ENCODE measurements around the gene ARMC6. TPM values are rescaled to one million over a fixed set of nuclear protein-coding genes. Genes with fewer than 3 reads are reported as not detected.

Gene ARMC6
- total and polyA plus RNA-seq, 2 of the 13 experiments (the other 11 are each of a cell fraction or from before 2014, with no cell fraction given), result 16.2 to 36.8 TPM

DNA sequence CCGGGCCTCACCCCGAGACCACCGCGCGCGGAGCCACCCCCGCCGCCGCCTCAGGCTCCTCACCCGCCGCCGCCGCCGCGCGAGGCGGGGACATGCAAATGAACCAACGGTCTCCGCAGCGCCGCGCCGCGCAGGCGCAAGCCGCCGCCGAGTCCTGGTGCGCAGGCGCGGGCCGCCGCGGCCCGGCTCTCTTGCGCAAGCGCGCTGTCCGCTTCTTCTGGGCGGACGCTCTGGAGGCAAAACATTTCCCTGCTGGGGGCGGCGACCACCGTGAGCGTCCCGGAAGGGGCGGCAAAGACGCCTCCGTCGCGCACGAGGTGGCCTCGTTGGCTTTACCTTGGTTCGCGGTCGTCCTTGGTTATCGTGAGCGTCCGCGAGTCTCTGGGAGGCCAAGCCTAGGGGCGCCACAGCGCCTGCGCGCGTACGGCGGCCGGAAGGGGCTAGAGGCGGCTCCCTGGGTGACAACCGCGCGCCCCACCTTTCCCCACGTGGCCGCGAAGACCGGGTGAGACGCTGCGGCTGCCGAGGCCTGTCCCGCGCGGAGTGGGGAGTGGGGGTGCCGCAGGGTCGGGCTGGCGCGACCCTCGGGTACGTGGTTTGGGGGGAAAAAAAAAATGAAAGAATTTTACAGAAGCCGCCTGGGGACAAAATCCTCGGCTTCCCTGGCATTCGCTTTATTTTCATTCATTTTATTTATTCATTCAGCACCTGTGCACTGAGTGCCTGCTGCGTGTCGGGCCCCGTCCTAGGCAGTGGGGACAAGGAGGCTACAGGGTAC, at the start of gene ARMC6, which contains the start of gene SUGP2 (continued):
- TF ChIP-seq, protein P1, sequence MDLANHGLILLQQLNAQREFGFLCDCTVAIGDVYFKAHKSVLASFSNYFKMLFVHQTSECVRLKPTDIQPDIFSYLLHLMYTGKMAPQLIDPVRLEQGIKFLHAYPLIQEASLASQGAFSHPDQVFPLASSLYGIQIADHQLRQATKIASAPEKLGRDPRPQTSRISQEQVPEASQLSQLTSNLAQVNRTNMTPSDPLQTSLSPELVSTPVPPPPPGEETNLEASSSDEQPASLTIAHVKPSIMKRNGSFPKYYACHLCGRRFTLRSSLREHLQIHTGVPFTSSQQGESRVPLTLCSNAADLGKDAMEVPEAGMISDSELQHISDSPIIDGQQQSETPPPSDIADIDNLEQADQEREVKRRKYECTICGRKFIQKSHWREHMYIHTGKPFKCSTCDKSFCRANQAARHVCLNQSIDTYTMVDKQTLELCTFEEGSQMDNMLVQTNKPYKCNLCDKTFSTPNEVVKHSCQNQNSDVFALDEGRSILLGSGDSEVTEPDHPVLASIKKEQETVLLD (CRISPR knock-in tag; IDR thresholded peaks at IDR 0.05; ENCODE audit: low read depth), result peak; percentile 80
- TF ChIP-seq RXRA (CRISPR knock-in tag; IDR thresholded peaks at IDR 0.05), result peak; percentile 74
- no peak for TF ChIP-seq DPF2 (CRISPR knock-in tag; IDR thresholded peaks at IDR 0.05; ENCODE audit: borderline replicate concordance, low read depth)
- peak; percentile 78; the same call in 1 of the 2 replicates for TF ChIP-seq ZFP41 (CRISPR knock-in tag; IDR thresholded peaks at IDR 0.05; ENCODE audit: borderline replicate concordance)
- peak; percentile 99 for TF ChIP-seq NFATC3 (CRISPR knock-in tag; IDR thresholded peaks at IDR 0.05)
- peak; percentile 46; the same call in 1 of the 2 replicates for TF ChIP-seq ZMYM2 (CRISPR knock-in tag; IDR thresholded peaks at IDR 0.05)
- TF ChIP-seq, protein P2, sequence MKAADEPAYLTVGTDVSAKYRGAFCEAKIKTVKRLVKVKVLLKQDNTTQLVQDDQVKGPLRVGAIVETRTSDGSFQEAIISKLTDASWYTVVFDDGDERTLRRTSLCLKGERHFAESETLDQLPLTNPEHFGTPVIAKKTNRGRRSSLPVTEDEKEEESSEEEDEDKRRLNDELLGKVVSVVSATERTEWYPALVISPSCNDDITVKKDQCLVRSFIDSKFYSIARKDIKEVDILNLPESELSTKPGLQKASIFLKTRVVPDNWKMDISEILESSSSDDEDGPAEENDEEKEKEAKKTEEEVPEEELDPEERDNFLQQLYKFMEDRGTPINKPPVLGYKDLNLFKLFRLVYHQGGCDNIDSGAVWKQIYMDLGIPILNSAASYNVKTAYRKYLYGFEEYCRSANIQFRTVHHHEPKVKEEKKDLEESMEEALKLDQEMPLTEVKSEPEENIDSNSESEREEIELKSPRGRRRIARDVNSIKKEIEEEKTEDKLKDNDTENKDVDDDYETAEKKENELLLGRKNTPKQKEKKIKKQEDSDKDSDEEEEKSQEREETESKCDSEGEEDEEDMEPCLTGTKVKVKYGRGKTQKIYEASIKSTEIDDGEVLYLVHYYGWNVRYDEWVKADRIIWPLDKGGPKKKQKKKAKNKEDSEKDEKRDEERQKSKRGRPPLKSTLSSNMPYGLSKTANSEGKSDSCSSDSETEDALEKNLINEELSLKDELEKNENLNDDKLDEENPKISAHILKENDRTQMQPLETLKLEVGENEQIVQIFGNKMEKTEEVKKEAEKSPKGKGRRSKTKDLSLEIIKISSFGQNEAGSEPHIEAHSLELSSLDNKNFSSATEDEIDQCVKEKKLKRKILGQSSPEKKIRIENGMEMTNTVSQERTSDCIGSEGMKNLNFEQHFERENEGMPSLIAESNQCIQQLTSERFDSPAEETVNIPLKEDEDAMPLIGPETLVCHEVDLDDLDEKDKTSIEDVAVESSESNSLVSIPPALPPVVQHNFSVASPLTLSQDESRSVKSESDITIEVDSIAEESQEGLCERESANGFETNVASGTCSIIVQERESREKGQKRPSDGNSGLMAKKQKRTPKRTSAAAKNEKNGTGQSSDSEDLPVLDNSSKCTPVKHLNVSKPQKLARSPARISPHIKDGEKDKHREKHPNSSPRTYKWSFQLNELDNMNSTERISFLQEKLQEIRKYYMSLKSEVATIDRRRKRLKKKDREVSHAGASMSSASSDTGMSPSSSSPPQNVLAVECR (CRISPR knock-in tag; IDR thresholded peaks at IDR 0.05; ENCODE audit: borderline replicate concordance), result peak; percentile 98
- peak; percentile 61; the same call in 1 of the 2 replicates for TF ChIP-seq ZNF672 (CRISPR knock-in tag; IDR thresholded peaks at IDR 0.05)
- TF ChIP-seq NKX3-1 (CRISPR knock-in tag; IDR thresholded peaks at IDR 0.05), result peak; percentile 91
- TF ChIP-seq ZNF264 (CRISPR knock-in tag; IDR thresholded peaks at IDR 0.05), result 0 out of 2 replicates have a peak, but pooled peaks have one; percentile 25
- TF ChIP-seq SOX6 (IDR thresholded peaks at IDR 0.05), result no peak
- TF ChIP-seq SOX6 (CRISPR knock-in tag; IDR thresholded peaks at IDR 0.05), result 0 out of 2 replicates have a peak, but pooled peaks have one; percentile 20
- no peak for TF ChIP-seq ZNF292 (CRISPR knock-in tag; IDR thresholded peaks at IDR 0.05; ENCODE audit: borderline replicate concordance, low read depth)
- no peak for TF ChIP-seq ZNF17 (CRISPR knock-in tag; IDR thresholded peaks at IDR 0.05)
- TF ChIP-seq ZNF75D (CRISPR knock-in tag; IDR thresholded peaks at IDR 0.05; ENCODE audit: borderline replicate concordance), result no peak
- TF ChIP-seq, protein P3, sequence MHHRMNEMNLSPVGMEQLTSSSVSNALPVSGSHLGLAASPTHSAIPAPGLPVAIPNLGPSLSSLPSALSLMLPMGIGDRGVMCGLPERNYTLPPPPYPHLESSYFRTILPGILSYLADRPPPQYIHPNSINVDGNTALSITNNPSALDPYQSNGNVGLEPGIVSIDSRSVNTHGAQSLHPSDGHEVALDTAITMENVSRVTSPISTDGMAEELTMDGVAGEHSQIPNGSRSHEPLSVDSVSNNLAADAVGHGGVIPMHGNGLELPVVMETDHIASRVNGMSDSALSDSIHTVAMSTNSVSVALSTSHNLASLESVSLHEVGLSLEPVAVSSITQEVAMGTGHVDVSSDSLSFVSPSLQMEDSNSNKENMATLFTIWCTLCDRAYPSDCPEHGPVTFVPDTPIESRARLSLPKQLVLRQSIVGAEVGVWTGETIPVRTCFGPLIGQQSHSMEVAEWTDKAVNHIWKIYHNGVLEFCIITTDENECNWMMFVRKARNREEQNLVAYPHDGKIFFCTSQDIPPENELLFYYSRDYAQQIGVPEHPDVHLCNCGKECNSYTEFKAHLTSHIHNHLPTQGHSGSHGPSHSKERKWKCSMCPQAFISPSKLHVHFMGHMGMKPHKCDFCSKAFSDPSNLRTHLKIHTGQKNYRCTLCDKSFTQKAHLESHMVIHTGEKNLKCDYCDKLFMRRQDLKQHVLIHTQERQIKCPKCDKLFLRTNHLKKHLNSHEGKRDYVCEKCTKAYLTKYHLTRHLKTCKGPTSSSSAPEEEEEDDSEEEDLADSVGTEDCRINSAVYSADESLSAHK (CRISPR knock-in tag; IDR thresholded peaks at IDR 0.05; ENCODE audit: borderline replicate concordance), result peak; percentile 72; the same call in 1 of the 2 replicates
- no peak for TF ChIP-seq GZF1 (CRISPR knock-in tag; IDR thresholded peaks at IDR 0.05)
- TF ChIP-seq, protein P4, sequence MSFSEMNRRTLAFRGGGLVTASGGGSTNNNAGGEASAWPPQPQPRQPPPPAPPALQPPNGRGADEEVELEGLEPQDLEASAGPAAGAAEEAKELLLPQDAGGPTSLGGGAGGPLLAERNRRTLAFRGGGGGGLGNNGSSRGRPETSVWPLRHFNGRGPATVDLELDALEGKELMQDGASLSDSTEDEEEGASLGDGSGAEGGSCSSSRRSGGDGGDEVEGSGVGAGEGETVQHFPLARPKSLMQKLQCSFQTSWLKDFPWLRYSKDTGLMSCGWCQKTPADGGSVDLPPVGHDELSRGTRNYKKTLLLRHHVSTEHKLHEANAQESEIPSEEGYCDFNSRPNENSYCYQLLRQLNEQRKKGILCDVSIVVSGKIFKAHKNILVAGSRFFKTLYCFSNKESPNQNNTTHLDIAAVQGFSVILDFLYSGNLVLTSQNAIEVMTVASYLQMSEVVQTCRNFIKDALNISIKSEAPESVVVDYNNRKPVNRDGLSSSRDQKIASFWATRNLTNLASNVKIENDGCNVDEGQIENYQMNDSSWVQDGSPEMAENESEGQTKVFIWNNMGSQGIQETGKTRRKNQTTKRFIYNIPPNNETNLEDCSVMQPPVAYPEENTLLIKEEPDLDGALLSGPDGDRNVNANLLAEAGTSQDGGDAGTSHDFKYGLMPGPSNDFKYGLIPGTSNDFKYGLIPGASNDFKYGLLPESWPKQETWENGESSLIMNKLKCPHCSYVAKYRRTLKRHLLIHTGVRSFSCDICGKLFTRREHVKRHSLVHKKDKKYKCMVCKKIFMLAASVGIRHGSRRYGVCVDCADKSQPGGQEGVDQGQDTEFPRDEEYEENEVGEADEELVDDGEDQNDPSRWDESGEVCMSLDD (CRISPR knock-in tag; IDR thresholded peaks at IDR 0.05; ENCODE audit: borderline replicate concordance), result no peak

Measured in HepG2 (cell line).